Dendritic cell treated with granulocyte-macrophage colony-stimulating factor and Interleukin-4, amounts not matched to agents 40 ng/mL and 50 ng/mL, for 4 days (primary cell): Measurements from ENCODE around the gene IPO8.

Source experiments
- H3K27ac Mint-ChIP-seq: one replicate; pipeline ENCODE4 v1.8.0; 2022; ENCODE audit warnings: mild to moderate bottlenecking, mixed read lengths
- H3K27me3 Mint-ChIP-seq: one replicate; pipeline ENCODE4 v1.8.0; 2022; ENCODE audit warnings: mild to moderate bottlenecking, mixed read lengths
- H3K36me3 Mint-ChIP-seq: one replicate; pipeline ENCODE4 v1.8.0; 2022; ENCODE audit warnings: low read depth, mixed read lengths
- H3K4me1 Mint-ChIP-seq: one replicate; pipeline ENCODE4 v1.8.0; 2022; ENCODE audit warnings: low read depth, mixed read lengths
- H3K4me3 Mint-ChIP-seq: one replicate; pipeline ENCODE4 v1.8.0; 2022; ENCODE audit warnings: mild to moderate bottlenecking, moderate library complexity, mixed read lengths
- H3K9me3 Mint-ChIP-seq: one replicate; pipeline ENCODE4 v1.8.0; 2022; ENCODE audit warnings: mixed read lengths
- intact Hi-C: fragments of 100-400 bp; cut with micrococcal nuclease; formaldehyde crosslinking; loops from one replicate; pipeline ENCODE4 v1.15.0; 2022

The IPO8 gene

GRCh38 chr12:30700216-30700900 is 4.7 kb upstream of the IPO8 start:
- no peak overlapping the region for H3K27ac Mint-ChIP-seq
- intact Hi-C loops, result no loop called here
- H3K27me3 Mint-ChIP-seq, result peaks cover 6% of the 10 kb centered on the region
- no peak overlapping the region for H3K4me3 Mint-ChIP-seq
- no peaks in the 10 kb centered on the region for H3K9me3 Mint-ChIP-seq
- H3K4me1 Mint-ChIP-seq, result no peaks in the 10 kb centered on the region
- peaks cover 8% of the 10 kb centered on the region for H3K36me3 Mint-ChIP-seq

GRCh38 chr12:30698346-30698745 is 2.7 kb upstream of the IPO8 start:
- H3K27ac Mint-ChIP-seq, result no peak overlapping the region
- H3K4me1 Mint-ChIP-seq, result peaks cover 16% of the 10 kb centered on the region
- no peak overlapping the region for H3K4me3 Mint-ChIP-seq
- peaks cover 6% of the 10 kb centered on the region for H3K27me3 Mint-ChIP-seq
- H3K9me3 Mint-ChIP-seq, result no peaks in the 10 kb centered on the region
- intact Hi-C loops, result loop anchor here (5.0 kb wide), 1 partner anchor 1316 kb away; the partner anchor contains the start of gene ERGIC2
- H3K36me3 Mint-ChIP-seq, result peaks cover 13% of the 10 kb centered on the region

- Mint-ChIP-seq H3K4me1 (peaks cover 22% of the 10 kb centered on the region), H3K4me3 (no peak overlapping the region), H3K27me3 (peaks cover 6% of the 10 kb centered on the region), H3K27ac (no peak overlapping the region), H3K36me3 (peaks cover 19% of the 10 kb centered on the region), H3K9me3 (no peaks in the 10 kb centered on the region)
- intact Hi-C loops, result loop anchor here (5.0 kb wide), 1 partner anchor 1315 kb away; the partner anchor contains the start of gene ERGIC2
Measured at GRCh38 chr12:30696943-30697342, 1.3 kb upstream of the IPO8 start.

GRCh38 chr12:30696486-30696885 is 817 bp upstream of the IPO8 start:
- Mint-ChIP-seq H3K36me3 (peaks cover 19% of the 10 kb centered on the region), H3K4me1 (peaks cover 22% of the 10 kb centered on the region), H3K27me3 (peaks cover 6% of the 10 kb centered on the region), H3K27ac (peak overlapping the region; percentile 90), H3K9me3 (no peaks in the 10 kb centered on the region), H3K4me3 (peak overlapping the region; percentile 91)
- intact Hi-C loops, result loop anchor here (5.0 kb wide), 1 partner anchor 1314 kb away; the partner anchor contains the start of gene ERGIC2

- H3K36me3 Mint-ChIP-seq, result peaks cover 19% of the 10 kb centered on the region
- H3K27me3 Mint-ChIP-seq, result peaks cover 6% of the 10 kb centered on the region
- peak overlapping the region; percentile 90 for H3K27ac Mint-ChIP-seq
- H3K4me3 Mint-ChIP-seq, result peak overlapping the region; percentile 91
- no peaks in the 10 kb centered on the region for H3K9me3 Mint-ChIP-seq
- intact Hi-C loops, result loop anchor here (5.0 kb wide), 1 partner anchor 1314 kb away; the partner anchor contains the start of gene ERGIC2
- H3K4me1 Mint-ChIP-seq, result peaks cover 26% of the 10 kb centered on the region
Measured at GRCh38 chr12:30696103-30696408, 387 bp upstream of the IPO8 start.

- intact Hi-C loops, result loop anchor here (1.0 to 5.0 kb wide), 3 partner anchors 16 to 1312 kb away; partner anchors contain the start of gene ERGIC2
- H3K36me3 Mint-ChIP-seq, result peaks cover 25% of the 10 kb centered on the region
- peaks cover 4% of the 10 kb centered on the region for H3K27me3 Mint-ChIP-seq
- peaks cover 35% of the 10 kb centered on the region for H3K4me1 Mint-ChIP-seq
- H3K9me3 Mint-ChIP-seq, result no peaks in the 10 kb centered on the region
- H3K4me3 Mint-ChIP-seq, result peak overlapping the region; percentile 91
- peak overlapping the region; percentile 90 for H3K27ac Mint-ChIP-seq
Measured at GRCh38 chr12:30694412-30695198, 1.1 kb downstream of the IPO8 start.

GRCh38 chr12:30692470-30692869 is 3.2 kb downstream of the IPO8 start:
- intact Hi-C loops, result no loop called here
- no peak overlapping the region for H3K27ac Mint-ChIP-seq
- H3K27me3 Mint-ChIP-seq, result no peaks in the 10 kb centered on the region
- no peak overlapping the region for H3K4me3 Mint-ChIP-seq
- H3K9me3 Mint-ChIP-seq, result no peaks in the 10 kb centered on the region
- H3K36me3 Mint-ChIP-seq, result peaks cover 25% of the 10 kb centered on the region
- H3K4me1 Mint-ChIP-seq, result peaks cover 37% of the 10 kb centered on the region

- peaks cover 40% of the 10 kb centered on the region for H3K4me1 Mint-ChIP-seq
- no peak overlapping the region for H3K4me3 Mint-ChIP-seq
- no peaks in the 10 kb centered on the region for H3K9me3 Mint-ChIP-seq
- intact Hi-C loops, result no loop called here
- no peaks in the 10 kb centered on the region for H3K27me3 Mint-ChIP-seq
- H3K27ac Mint-ChIP-seq, result no peak overlapping the region
- peaks cover 25% of the 10 kb centered on the region for H3K36me3 Mint-ChIP-seq
Measured at GRCh38 chr12:30691122-30691879, 4.4 kb downstream of the IPO8 start.

GRCh38 chr12:30687265-30687986 is 8.2 kb downstream of the IPO8 start:
- intact Hi-C loops, result no loop called here
- Mint-ChIP-seq H3K4me1 (peaks cover 28% of the 10 kb centered on the region), H3K4me3 (no peak overlapping the region), H3K36me3 (peaks cover 33% of the 10 kb centered on the region), H3K27ac (no peak overlapping the region), H3K27me3 (no peaks in the 10 kb centered on the region), H3K9me3 (no peaks in the 10 kb centered on the region)

- H3K4me3 Mint-ChIP-seq, result no peak overlapping the region
- peaks cover 46% of the 10 kb centered on the region for H3K36me3 Mint-ChIP-seq
- intact Hi-C loops, result loop anchor here (2.0 to 5.0 kb wide), 2 partner anchors 16 to 73 kb away; partner anchors contain the start of genes CAPRIN2 and IPO8
- H3K27ac Mint-ChIP-seq, result peak overlapping the region; percentile 59
- H3K27me3 Mint-ChIP-seq, result no peaks in the 10 kb centered on the region
- no peaks in the 10 kb centered on the region for H3K9me3 Mint-ChIP-seq
- H3K4me1 Mint-ChIP-seq, result peaks cover 33% of the 10 kb centered on the region
Measured at GRCh38 chr12:30679241-30679640, 16.4 kb downstream of the IPO8 start.

GRCh38 chr12:30678221-30678620 is 17.4 kb downstream of the IPO8 start:
- Mint-ChIP-seq H3K27ac (peak overlapping the region; percentile 59), H3K27me3 (no peaks in the 10 kb centered on the region), H3K4me3 (no peak overlapping the region), H3K36me3 (peaks cover 39% of the 10 kb centered on the region), H3K4me1 (peaks cover 28% of the 10 kb centered on the region), H3K9me3 (no peaks in the 10 kb centered on the region)
- intact Hi-C loops, result loop anchor here (2.0 to 5.0 kb wide), 2 partner anchors 17 to 74 kb away; partner anchors contain the start of genes CAPRIN2 and IPO8

- H3K36me3 Mint-ChIP-seq, result peaks cover 71% of the 10 kb centered on the region
- H3K4me3 Mint-ChIP-seq, result no peak overlapping the region
- intact Hi-C loops, result no loop called here
- no peaks in the 10 kb centered on the region for H3K4me1 Mint-ChIP-seq
- H3K27me3 Mint-ChIP-seq, result no peaks in the 10 kb centered on the region
- H3K9me3 Mint-ChIP-seq, result no peaks in the 10 kb centered on the region
- H3K27ac Mint-ChIP-seq, result no peak overlapping the region
Measured at GRCh38 chr12:30661210-30661609, 34.5 kb downstream of the IPO8 start.

- intact Hi-C loops, result no loop called here
- Mint-ChIP-seq H3K9me3 (no peaks in the 10 kb centered on the region), H3K36me3 (peaks cover 50% of the 10 kb centered on the region), H3K4me1 (no peaks in the 10 kb centered on the region), H3K27ac (no peak overlapping the region), H3K4me3 (no peak overlapping the region), H3K27me3 (no peaks in the 10 kb centered on the region)
Measured at GRCh38 chr12:30652034-30652696, 43.5 kb downstream of the IPO8 start.
